GM18870 (cell line): ENCODE measurements around the gene PDIK1L.
"Not testable (repeated sequence)": the region's sequence is repeated elsewhere in the genome, so short reads cannot be mapped to it uniquely, and the experiment has no call there.

Experiments used
- ATAC-seq: cut with Tn5 transposase; IDR thresholded peaks from one replicate; pipeline ENCODE4 v1.9.1; 2021; ENCODE audit warnings: moderate library complexity; ENCODE audit not compliant: unreplicated experiment

PDIK1L gene

GRCh38 chr1:26089125-26089524, 22.5 kb upstream of the PDIK1L start:
- no peak for ATAC-seq

- ATAC-seq, result no peak
Observed at GRCh38 chr1:26090893-26091292, 20.7 kb upstream of the PDIK1L start.

- no peak for ATAC-seq
Observed at GRCh38 chr1:26092422-26092821, 19.2 kb upstream of the PDIK1L start.

- not testable (repeated sequence) for ATAC-seq
Observed at GRCh38 chr1:26093569-26093968, 18.1 kb upstream of the PDIK1L start.

- ATAC-seq, result no peak
Observed at GRCh38 chr1:26094076-26094669, 17.5 kb upstream of the PDIK1L start.

GRCh38 chr1:26094677-26095383, 16.8 kb upstream of the PDIK1L start:
- ATAC-seq, result no peak

- ATAC-seq, result no peak
Observed at GRCh38 chr1:26096471-26096870, 15.2 kb upstream of the PDIK1L start.

GRCh38 chr1:26097696-26098095, 13.9 kb upstream of the PDIK1L start:
- ATAC-seq, result no peak

- ATAC-seq, result no peak
Observed at GRCh38 chr1:26098602-26099001, 13.0 kb upstream of the PDIK1L start.

GRCh38 chr1:26099780-26100179, 11.8 kb upstream of the PDIK1L start:
- no peak for ATAC-seq

GRCh38 chr1:26100204-26100603, 11.4 kb upstream of the PDIK1L start:
- ATAC-seq, result not testable (repeated sequence)

GRCh38 chr1:26102119-26102518, 9.5 kb upstream of the PDIK1L start:
- no peak for ATAC-seq

GRCh38 chr1:26102526-26102925, 9.1 kb upstream of the PDIK1L start:
- no peak for ATAC-seq

GRCh38 chr1:26105226-26105548, 6.4 kb upstream of the PDIK1L start:
- not testable (repeated sequence) for ATAC-seq

- ATAC-seq, result no peak
Observed at GRCh38 chr1:26109229-26110164, 2.1 kb upstream of the PDIK1L start.

- peak; percentile 32 for ATAC-seq
Observed at GRCh38 chr1:26110731-26111529, 694 bp upstream of the PDIK1L start.

GRCh38 chr1:26112407-26112775, 767 bp downstream of the PDIK1L start:
- ATAC-seq, result no peak

- ATAC-seq, result no peak
Observed at GRCh38 chr1:26114165-26114927, 2.7 kb downstream of the PDIK1L start.

- no peak for ATAC-seq
Observed at GRCh38 chr1:26119892-26120608, 8.4 kb downstream of the PDIK1L start.
